Esophagus muscularis mucosa (tissue), 4 donors: Measurements from ENCODE around the gene GABRQ. TPM values are rescaled to one million over a fixed set of nuclear protein-coding genes. Genes with fewer than 3 reads are reported as not detected.
"Not testable (repeated sequence)": the region's sequence is repeated elsewhere in the genome, so short reads cannot be mapped to it uniquely, and the experiment has no call there.

Experiments
- DNase-seq: peaks from one replicate; pipeline ENCODE4 v3.0.0-alpha.2; 2017; ENCODE audit errors: extremely low spot score
- H3K27ac ChIP-seq, 4 donors: fragments of 200-600 bp; sonication (generic); replicated peaks in 1 of 4; 1 replicate in 3 of 4; 2 replicates in 1 of 4; pipeline ENCODE4 v1.5.1; 2016 to 2019; ENCODE audit warnings: mild to moderate bottlenecking in 1 of 4
- H3K27me3 ChIP-seq, 4 donors: fragments of 200-600 bp; sonication (generic); one replicate each; pipeline versions ENCODE4 v1.5.1 to v1.6.0; 2016 to 2019
- H3K36me3 ChIP-seq, 4 donors: fragments of 200-600 bp; sonication (generic); one replicate each; pipeline ENCODE4 v1.5.1; 2016 to 2019
- H3K4me1 ChIP-seq, 4 donors: fragments of 200-600 bp; sonication (generic); one replicate each; pipeline ENCODE4 v1.5.1; 2016 to 2019
- H3K4me3 ChIP-seq, 4 donors: fragments of 200-600 bp; sonication (generic); 1 replicate in 2 of 4; 2 replicates in 2 of 4; pipeline ENCODE4 v1.5.1; 2016 to 2019; ENCODE audit warnings: mild to moderate bottlenecking in 4 of 4, moderate library complexity in 1 of 4
- H3K9me3 ChIP-seq, 4 donors: fragments of 200-600 bp; sonication (generic); 1 replicate in 3 of 4; 2 replicates in 1 of 4; pipeline ENCODE4 v1.5.1; 2016 to 2019
- CTCF ChIP-seq, 3 experiments: fragments of 200-600 bp in 2 of 3; fragments of 450-650 bp in 1 of 3; sonication (generic) in 2 of 3; IDR thresholded peaks; one replicate each; pipeline ENCODE4 v1.5.1; 2017 to 2019; ENCODE audit warnings: antibody characterized with exemption in 3 of 3, mild to moderate bottlenecking in 2 of 3, moderate library complexity in 1 of 3
- EP300 ChIP-seq: sonication (generic); formaldehyde crosslinking; IDR thresholded peaks from one replicate; pipeline ENCODE4 v1.6.1; 2017; ENCODE audit warnings: antibody characterized with exemption
- POLR2A ChIP-seq: fragments of 450-650 bp; IDR thresholded peaks from one replicate; pipeline ENCODE4 v1.6.1; 2017; ENCODE audit warnings: antibody characterized with exemption, moderate library complexity, mild to moderate bottlenecking, low read depth
- POLR2AphosphoS5 ChIP-seq, 2 donors: sonication (generic); formaldehyde crosslinking; IDR thresholded peaks; one replicate each; pipeline ENCODE4 v1.6.1; 2017; ENCODE audit warnings: antibody characterized with exemption in 2 of 2
- WGBS: methylation state at CpG from one replicate; pipeline ENCODE4 v1.1.5; 2018; 5-methylcytosine and 5-hydroxymethylcytosine counted together
- intact Hi-C: fragments of 100-400 bp; cut with DNase I; formaldehyde crosslinking; loops from one replicate; pipeline ENCODE4 v1.15.1; 2023
- total RNA-seq, 4 donors: library from RNA; depleted of rRNA; stranded (reverse); fragments of >200 nt; gene quantifications; one replicate each; pipeline versions ENCODE4 v1.1.0 to v1.2.1, GENCODE V29; 2016

The GABRQ gene
- total RNA-seq, 4 donors from 2014 or later: 0.06 TPM; not detected in 3

GRCh38 chrX:152674135-152674534, 36.4 kb downstream of the GABRQ start:
- H3K27ac ChIP-seq: no peak overlapping the region
- no peaks in the 10 kb centered on the region for H3K36me3 ChIP-seq
- WGBS: 84% methylated on average over 2 of the region's 2 CpGs
- TF ChIP-seq POLR2A (no peak), EP300 (no peak), POLR2AphosphoS5 (IDR thresholded peaks at IDR 0.05) (no peak), CTCF (IDR thresholded peaks at IDR 0.05) (no peak)
- intact Hi-C loops: no loop called here
- no peaks in the 10 kb centered on the region for H3K4me1 ChIP-seq
- H3K4me3 ChIP-seq: no peak overlapping the region
- H3K9me3 ChIP-seq: peaks cover 0 to 6% (median 0%) of the 10 kb centered on the region in 4 donors
- no peak for DNase-seq
- H3K27me3 ChIP-seq: no peaks in the 10 kb centered on the region

GRCh38 chrX:152674652-152675051, 37.0 kb downstream of the GABRQ start:
- DNase-seq, H3K27ac ChIP-seq, intact Hi-C loops, H3K27me3 ChIP-seq, H3K36me3 ChIP-seq, H3K4me1 ChIP-seq, H3K4me3 ChIP-seq, H3K9me3 ChIP-seq: not testable (repeated sequence)
- WGBS: 82% methylated on average over 3 of the region's 3 CpGs

GRCh38 chrX:152681012-152681411, 43.3 kb downstream of the GABRQ start:
- H3K27me3 ChIP-seq, H3K36me3 ChIP-seq, H3K4me1 ChIP-seq, H3K27ac ChIP-seq, H3K4me3 ChIP-seq, DNase-seq, H3K9me3 ChIP-seq, intact Hi-C loops: not testable (repeated sequence)
- no CpG with 5 or more reads among the region's 3 CpGs for WGBS

DNA sequence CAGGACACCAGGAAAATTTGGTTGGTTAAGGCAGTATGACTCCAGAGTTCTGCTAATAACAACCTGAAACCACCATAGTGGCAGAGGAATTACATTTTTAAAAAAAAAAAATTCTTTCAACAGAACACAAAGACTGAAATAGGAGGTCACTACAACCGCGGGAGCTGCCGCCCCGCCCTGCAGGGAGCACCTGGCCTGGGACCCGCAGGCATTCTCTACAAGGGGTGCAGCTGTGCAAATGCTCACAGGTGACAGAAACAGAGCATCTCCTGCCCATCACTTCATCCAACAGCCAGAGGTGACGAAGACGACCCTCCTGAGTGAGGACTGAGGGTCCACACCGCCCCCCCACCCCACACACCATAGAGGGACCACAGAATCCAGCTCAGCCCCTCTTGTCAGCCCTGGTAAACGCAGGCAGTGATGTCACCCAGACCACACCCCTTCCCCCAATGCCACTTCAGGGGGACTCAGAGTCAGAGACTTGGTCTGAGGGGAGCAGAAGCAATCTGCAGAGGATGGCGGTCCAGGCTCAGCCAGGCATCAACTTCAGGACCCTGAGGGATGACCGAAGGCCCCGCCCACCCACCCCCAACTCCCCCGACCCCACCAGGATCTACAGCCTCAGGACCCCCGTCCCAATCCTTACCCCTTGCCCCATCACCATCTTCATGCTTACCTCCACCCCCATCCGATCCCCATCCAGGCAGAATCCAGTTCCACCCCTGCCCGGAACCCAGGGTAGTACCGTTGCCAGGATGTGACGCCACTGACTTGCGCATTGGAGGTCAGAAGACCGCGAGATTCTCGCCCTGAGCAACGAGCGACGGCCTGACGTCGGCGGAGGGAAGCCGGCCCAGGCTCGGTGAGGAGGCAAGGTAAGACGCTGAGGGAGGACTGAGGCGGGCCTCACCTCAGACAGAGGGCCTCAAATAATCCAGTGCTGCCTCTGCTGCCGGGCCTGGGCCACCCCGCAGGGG, 60.5 kb downstream of the GABRQ start, which contains the start of gene MAGEA3:
TSS of gene MAGEA3 (plus strand) at position 843 of the 980 bp plus-strand sequence. CDS start 2,039 bp downstream, outside the sequence.
- no CpG with 5 or more reads among the region's 34 CpGs for WGBS
- H3K36me3 ChIP-seq, intact Hi-C loops, H3K9me3 ChIP-seq, H3K27ac ChIP-seq, H3K27me3 ChIP-seq, H3K4me3 ChIP-seq, H3K4me1 ChIP-seq, DNase-seq: not testable (repeated sequence)

DNA sequence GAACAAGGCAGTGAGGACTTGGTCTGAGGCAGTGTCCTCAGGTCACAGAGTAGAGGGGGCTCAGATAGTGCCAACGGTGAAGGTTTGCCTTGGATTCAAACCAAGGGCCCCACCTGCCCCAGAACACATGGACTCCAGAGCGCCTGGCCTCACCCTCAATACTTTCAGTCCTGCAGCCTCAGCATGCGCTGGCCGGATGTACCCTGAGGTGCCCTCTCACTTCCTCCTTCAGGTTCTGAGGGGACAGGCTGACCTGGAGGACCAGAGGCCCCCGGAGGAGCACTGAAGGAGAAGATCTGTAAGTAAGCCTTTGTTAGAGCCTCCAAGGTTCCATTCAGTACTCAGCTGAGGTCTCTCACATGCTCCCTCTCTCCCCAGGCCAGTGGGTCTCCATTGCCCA, 62.7 kb downstream of the GABRQ start:
- not testable (repeated sequence) for DNase-seq
- WGBS: no CpG with 5 or more reads among the region's 5 CpGs

GRCh38 chrX:152706500-152706899, 68.8 kb downstream of the GABRQ start:
- 84% methylated on average over 3 of the region's 7 CpGs for WGBS

More for the DNA sequence above, 62.7 kb downstream of the GABRQ start:
- intact Hi-C loops, H3K9me3 ChIP-seq, H3K36me3 ChIP-seq, H3K4me1 ChIP-seq, H3K27ac ChIP-seq, H3K4me3 ChIP-seq, H3K27me3 ChIP-seq: not testable (repeated sequence)

More at GRCh38 chrX:152706500-152706899, 68.8 kb downstream of the GABRQ start:
- H3K27me3 ChIP-seq, H3K4me3 ChIP-seq, H3K4me1 ChIP-seq, H3K27ac ChIP-seq, intact Hi-C loops, H3K36me3 ChIP-seq, DNase-seq, H3K9me3 ChIP-seq: not testable (repeated sequence)

Other genes starting within 250 kb of the GABRQ start
- under 1 TPM in 1 of 4 donors, not detected in 3; 0.17 TPM for gene GABRA3, start 186.6 kb upstream of the GABRQ start, total RNA-seq
- gene MAGEA3, start 60.9 kb downstream of the GABRQ start, total RNA-seq: not detected
- gene CSAG2, start 71.4 kb downstream of the GABRQ start, total RNA-seq: not detected
- gene MAGEA2B, start 76.7 kb downstream of the GABRQ start, total RNA-seq: not detected
- gene CSAG1, start 95.8 kb downstream of the GABRQ start, total RNA-seq: not detected
- not detected for gene MAGEA12, start 95.9 kb downstream of the GABRQ start, total RNA-seq
- gene MAGEA2, start 115.9 kb downstream of the GABRQ start, total RNA-seq: not detected
- gene CSAG3, start 121.3 kb downstream of the GABRQ start, total RNA-seq: not detected
- not detected for gene MAGEA6, start 131.8 kb downstream of the GABRQ start, total RNA-seq
- 10 to 100 TPM; 40.7 to 56.2 (median 52.0) TPM for gene CETN2, start 192.9 kb downstream of the GABRQ start, total RNA-seq
- 10 to 100 TPM in 1 of 4 donors, 1 to 10 TPM in 3; 5.8 to 10.1 (median 8.7) TPM for gene NSDHL, start 193.2 kb downstream of the GABRQ start, total RNA-seq